ENCODE data around the gene MAGOH. TPM values are rescaled to one million over a fixed set of nuclear protein-coding genes. Genes with fewer than 3 reads are reported as not detected.

The MAGOH gene
- total and polyA plus RNA-seq, 2 of the 13 experiments (the other 11 are each of a cell fraction or from before 2014, with no cell fraction given) = 24.1 to 87.0 TPM

DNA sequence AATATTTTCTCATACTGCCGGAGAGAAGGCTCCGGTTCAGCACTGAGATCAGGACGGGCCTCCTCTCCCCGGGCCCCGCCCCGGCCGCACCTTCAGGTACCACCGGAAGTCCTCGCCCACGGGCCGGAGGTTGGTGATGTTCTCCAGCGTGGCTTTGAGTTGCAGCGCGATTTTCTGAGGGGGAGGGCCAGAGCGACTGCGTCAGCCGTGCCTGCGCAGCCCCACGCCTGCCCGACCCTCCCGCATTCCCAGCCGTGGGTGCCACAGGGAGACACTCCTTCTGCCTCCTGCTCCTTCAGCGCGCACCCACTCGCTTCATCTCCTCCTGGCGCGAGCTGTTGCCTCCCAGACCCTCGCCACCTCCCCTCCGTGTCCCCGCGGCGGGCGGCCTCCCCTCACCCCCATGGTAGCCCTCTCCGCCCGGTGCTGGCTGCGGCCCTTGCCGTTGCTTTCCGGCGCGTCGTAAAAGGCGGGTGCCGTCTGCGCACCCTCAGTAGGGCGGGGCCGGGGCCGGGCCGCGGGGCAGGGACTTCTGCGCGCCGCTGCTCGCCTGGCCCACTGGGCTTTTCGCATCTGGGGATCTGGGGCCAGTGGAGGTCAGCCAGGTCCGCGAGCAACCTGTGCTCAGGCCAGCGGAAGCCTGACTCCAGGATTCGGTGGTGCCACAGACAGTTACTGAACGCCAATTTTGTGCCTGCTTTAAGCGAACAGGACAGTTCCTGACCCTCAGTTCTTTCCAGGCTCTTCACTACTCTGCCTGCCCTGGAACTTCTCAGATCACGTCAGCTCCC, 18.0 kb downstream of the MAGOH start, which contains the start of gene CZIB (continued):
- TF ChIP-seq ZNF501 (CRISPR knock-in tag; IDR thresholded peaks at IDR 0.05) = peak; percentile 98
- no peak; the same call in 1 of the 2 replicates for TF ChIP-seq MATR3 (CRISPR knock-in tag; IDR thresholded peaks at IDR 0.05)
- peak; percentile 99 for TF ChIP-seq ZFY (CRISPR knock-in tag; IDR thresholded peaks at IDR 0.05)
- TF ChIP-seq SALL1 (CRISPR knock-in tag; IDR thresholded peaks at IDR 0.05) = peak; percentile 95
- TF ChIP-seq ZNF816 (CRISPR knock-in tag; IDR thresholded peaks at IDR 0.05; ENCODE audit: borderline replicate concordance) = peak; percentile 78; the same call in 1 of the 2 replicates
- peak; percentile 89 for TF ChIP-seq ZNF350 (CRISPR knock-in tag; IDR thresholded peaks at IDR 0.05; ENCODE audit: borderline replicate concordance, low read depth)
- TF ChIP-seq, protein P1, sequence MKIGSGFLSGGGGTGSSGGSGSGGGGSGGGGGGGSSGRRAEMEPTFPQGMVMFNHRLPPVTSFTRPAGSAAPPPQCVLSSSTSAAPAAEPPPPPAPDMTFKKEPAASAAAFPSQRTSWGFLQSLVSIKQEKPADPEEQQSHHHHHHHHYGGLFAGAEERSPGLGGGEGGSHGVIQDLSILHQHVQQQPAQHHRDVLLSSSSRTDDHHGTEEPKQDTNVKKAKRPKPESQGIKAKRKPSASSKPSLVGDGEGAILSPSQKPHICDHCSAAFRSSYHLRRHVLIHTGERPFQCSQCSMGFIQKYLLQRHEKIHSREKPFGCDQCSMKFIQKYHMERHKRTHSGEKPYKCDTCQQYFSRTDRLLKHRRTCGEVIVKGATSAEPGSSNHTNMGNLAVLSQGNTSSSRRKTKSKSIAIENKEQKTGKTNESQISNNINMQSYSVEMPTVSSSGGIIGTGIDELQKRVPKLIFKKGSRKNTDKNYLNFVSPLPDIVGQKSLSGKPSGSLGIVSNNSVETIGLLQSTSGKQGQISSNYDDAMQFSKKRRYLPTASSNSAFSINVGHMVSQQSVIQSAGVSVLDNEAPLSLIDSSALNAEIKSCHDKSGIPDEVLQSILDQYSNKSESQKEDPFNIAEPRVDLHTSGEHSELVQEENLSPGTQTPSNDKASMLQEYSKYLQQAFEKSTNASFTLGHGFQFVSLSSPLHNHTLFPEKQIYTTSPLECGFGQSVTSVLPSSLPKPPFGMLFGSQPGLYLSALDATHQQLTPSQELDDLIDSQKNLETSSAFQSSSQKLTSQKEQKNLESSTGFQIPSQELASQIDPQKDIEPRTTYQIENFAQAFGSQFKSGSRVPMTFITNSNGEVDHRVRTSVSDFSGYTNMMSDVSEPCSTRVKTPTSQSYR (CRISPR knock-in tag; IDR thresholded peaks at IDR 0.05; ENCODE audit: borderline replicate concordance) = peak; percentile 47; the same call in 1 of the 2 replicates
- no peak for TF ChIP-seq KDM6A (CRISPR knock-in tag; IDR thresholded peaks at IDR 0.05; ENCODE audit: low read depth)
- no peak; the same call in 1 of the 2 replicates for TF ChIP-seq MTF1 (CRISPR knock-in tag; IDR thresholded peaks at IDR 0.05)
- TF ChIP-seq, protein P2, sequence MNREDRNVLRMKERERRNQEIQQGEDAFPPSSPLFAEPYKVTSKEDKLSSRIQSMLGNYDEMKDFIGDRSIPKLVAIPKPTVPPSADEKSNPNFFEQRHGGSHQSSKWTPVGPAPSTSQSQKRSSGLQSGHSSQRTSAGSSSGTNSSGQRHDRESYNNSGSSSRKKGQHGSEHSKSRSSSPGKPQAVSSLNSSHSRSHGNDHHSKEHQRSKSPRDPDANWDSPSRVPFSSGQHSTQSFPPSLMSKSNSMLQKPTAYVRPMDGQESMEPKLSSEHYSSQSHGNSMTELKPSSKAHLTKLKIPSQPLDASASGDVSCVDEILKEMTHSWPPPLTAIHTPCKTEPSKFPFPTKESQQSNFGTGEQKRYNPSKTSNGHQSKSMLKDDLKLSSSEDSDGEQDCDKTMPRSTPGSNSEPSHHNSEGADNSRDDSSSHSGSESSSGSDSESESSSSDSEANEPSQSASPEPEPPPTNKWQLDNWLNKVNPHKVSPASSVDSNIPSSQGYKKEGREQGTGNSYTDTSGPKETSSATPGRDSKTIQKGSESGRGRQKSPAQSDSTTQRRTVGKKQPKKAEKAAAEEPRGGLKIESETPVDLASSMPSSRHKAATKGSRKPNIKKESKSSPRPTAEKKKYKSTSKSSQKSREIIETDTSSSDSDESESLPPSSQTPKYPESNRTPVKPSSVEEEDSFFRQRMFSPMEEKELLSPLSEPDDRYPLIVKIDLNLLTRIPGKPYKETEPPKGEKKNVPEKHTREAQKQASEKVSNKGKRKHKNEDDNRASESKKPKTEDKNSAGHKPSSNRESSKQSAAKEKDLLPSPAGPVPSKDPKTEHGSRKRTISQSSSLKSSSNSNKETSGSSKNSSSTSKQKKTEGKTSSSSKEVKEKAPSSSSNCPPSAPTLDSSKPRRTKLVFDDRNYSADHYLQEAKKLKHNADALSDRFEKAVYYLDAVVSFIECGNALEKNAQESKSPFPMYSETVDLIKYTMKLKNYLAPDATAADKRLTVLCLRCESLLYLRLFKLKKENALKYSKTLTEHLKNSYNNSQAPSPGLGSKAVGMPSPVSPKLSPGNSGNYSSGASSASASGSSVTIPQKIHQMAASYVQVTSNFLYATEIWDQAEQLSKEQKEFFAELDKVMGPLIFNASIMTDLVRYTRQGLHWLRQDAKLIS (CRISPR knock-in tag; IDR thresholded peaks at IDR 0.05) = no peak
- TF ChIP-seq ZNF569 (CRISPR knock-in tag; IDR thresholded peaks at IDR 0.05; ENCODE audit: borderline replicate concordance) = no peak
- TF ChIP-seq JUND (CRISPR knock-in tag; IDR thresholded peaks at IDR 0.05) = peak; percentile 65; the same call in 1 of the 2 replicates
- TF ChIP-seq ZFYVE20 (CRISPR knock-in tag; IDR thresholded peaks at IDR 0.05; ENCODE audit: borderline replicate concordance, low read depth) = 0 out of 2 replicates have a peak, but pooled peaks have one; percentile 82
- TF ChIP-seq ZBTB7A (CRISPR knock-in tag; IDR thresholded peaks at IDR 0.05) = peak; percentile 88
- TF ChIP-seq ZKSCAN5 (CRISPR knock-in tag; IDR thresholded peaks at IDR 0.05) = 0 out of 2 replicates have a peak, but pooled peaks have one; percentile 16
- TF ChIP-seq PHF20 (CRISPR knock-in tag; IDR thresholded peaks at IDR 0.05) = peak; percentile 88
- TF ChIP-seq, protein P3, sequence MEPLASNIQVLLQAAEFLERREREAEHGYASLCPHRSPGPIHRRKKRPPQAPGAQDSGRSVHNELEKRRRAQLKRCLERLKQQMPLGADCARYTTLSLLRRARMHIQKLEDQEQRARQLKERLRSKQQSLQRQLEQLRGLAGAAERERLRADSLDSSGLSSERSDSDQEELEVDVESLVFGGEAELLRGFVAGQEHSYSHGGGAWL (CRISPR knock-in tag; IDR thresholded peaks at IDR 0.05) = peak; percentile 95
- TF ChIP-seq SNAI1 (CRISPR knock-in tag; IDR thresholded peaks at IDR 0.05; ENCODE audit: borderline replicate concordance) = no peak
- TF ChIP-seq RFX1 (IDR thresholded peaks at IDR 0.05) = no peak
- TF ChIP-seq BRD4 (CRISPR knock-in tag; IDR thresholded peaks at IDR 0.05) = peak; percentile 95
- TF ChIP-seq NFRKB (IDR thresholded peaks at IDR 0.05) = no peak
- TF ChIP-seq HDAC2 (CRISPR knock-in tag; IDR thresholded peaks at IDR 0.05) = peak; percentile 62
- TF ChIP-seq RFXAP (CRISPR knock-in tag; IDR thresholded peaks at IDR 0.05; ENCODE audit: borderline replicate concordance) = peak; percentile 69; the same call in 1 of the 2 replicates
- 0 out of 2 replicates have a peak, but pooled peaks have one; percentile 47 for TF ChIP-seq ELF4 (CRISPR knock-in tag; IDR thresholded peaks at IDR 0.05; ENCODE audit: borderline replicate concordance)

Data from HepG2 (cell line).